ENCODE data around the gene DISC1. TPM values are rescaled to one million over a fixed set of nuclear protein-coding genes. Genes with fewer than 3 reads are reported as not detected.

DISC1 gene
- total RNA-seq, 2 experiments from 2014 or later: 1.9 to 3.8 TPM

- ChIA-PET CTCF (interaction anchor here (1.6 to 5.3 kb wide), 2 partner anchors 11 to 62 kb away, joined by 3 to 22 read pairs; no protein-coding TSS in a partner anchor), POLR2A (interaction anchor here (0.5 kb wide), 1 partner anchor 54 kb away, joined by 3 read pairs; no protein-coding TSS in a partner anchor)
- intact Hi-C loops (cut with DNase I, micrococcal nuclease): loop anchor here (5.0 to 10.0 kb wide), 6 partner anchors 63 to 1155 kb away; no protein-coding TSS in a partner anchor
- H3K4me3 Mint-ChIP-seq: no peak overlapping the region
- peaks cover 35% of the 10 kb centered on the region for H3K4me1 Mint-ChIP-seq
- ATAC-seq: no peak
- H3K9me3 Mint-ChIP-seq (ENCODE audit: low read depth): no peaks in the 10 kb centered on the region
- no peaks in the 10 kb centered on the region for H3K27me3 Mint-ChIP-seq
- DNase-seq: no peak
- no peaks in the 10 kb centered on the region for H3K36me3 Mint-ChIP-seq (ENCODE audit: low read depth)
- H3K27ac Mint-ChIP-seq: no peak overlapping the region
Measured at GRCh38 chr1:231869364-231869763, 242.8 kb downstream of the DISC1 start.

GRCh38 chr1:231871471-231871870 lies 244.9 kb downstream of the DISC1 start:
- ATAC-seq: no peak
- ChIA-PET POLR2A (no interaction called here), CTCF (no interaction called here)
- peaks cover 6% of the 10 kb centered on the region for H3K9me3 Mint-ChIP-seq (ENCODE audit: low read depth)
- DNase-seq: no peak
- no peaks in the 10 kb centered on the region for H3K27me3 Mint-ChIP-seq
- no peak overlapping the region for H3K4me3 Mint-ChIP-seq
- intact Hi-C loops (cut with DNase I, micrococcal nuclease): no loop called here
- peaks cover 6% of the 10 kb centered on the region for H3K36me3 Mint-ChIP-seq (ENCODE audit: low read depth)
- H3K4me1 Mint-ChIP-seq: peaks cover 35% of the 10 kb centered on the region
- no peak overlapping the region for H3K27ac Mint-ChIP-seq

DNA sequence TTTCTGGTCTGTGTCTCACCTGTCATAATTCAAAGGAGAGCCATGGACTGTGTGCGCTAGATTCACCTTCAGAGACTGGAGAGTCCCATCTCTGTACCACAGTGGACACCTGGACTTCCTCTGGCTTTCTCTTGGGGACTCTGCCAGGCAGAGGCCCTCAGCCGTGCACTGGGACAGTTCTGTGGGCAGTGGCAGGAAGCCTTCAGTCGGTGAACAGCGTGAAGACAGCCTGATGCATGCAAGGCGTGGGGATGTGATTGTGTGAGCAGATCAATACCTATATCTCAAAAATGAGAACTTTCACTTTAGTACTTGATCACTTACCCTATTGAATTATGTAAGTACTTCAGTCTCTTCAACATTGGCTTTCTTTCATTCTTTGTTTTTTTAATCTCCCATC lies 245.3 kb downstream of the DISC1 start:
- H3K9me3 Mint-ChIP-seq (ENCODE audit: low read depth): peaks cover 6% of the 10 kb centered on the region
- H3K4me3 Mint-ChIP-seq: no peak overlapping the region
- no peaks in the 10 kb centered on the region for H3K27me3 Mint-ChIP-seq
- ChIA-PET POLR2A (no interaction called here), CTCF (no interaction called here)
- peaks cover 6% of the 10 kb centered on the region for H3K36me3 Mint-ChIP-seq (ENCODE audit: low read depth)
- ATAC-seq: peak; percentile 39
- DNase-seq: no peak
- intact Hi-C loops (cut with DNase I, micrococcal nuclease): no loop called here
- peak overlapping the region; percentile 14 for H3K27ac Mint-ChIP-seq
- H3K4me1 Mint-ChIP-seq: peaks cover 32% of the 10 kb centered on the region

- ChIA-PET POLR2A (no interaction called here), CTCF (interaction anchor here (0.6 to 0.7 kb wide), 2 partner anchors 105 to 372 kb away, joined by 3 read pairs; no protein-coding TSS in a partner anchor)
- no peak for DNase-seq
- H3K4me3 Mint-ChIP-seq: no peak overlapping the region
- H3K27me3 Mint-ChIP-seq: no peaks in the 10 kb centered on the region
- intact Hi-C loops (cut with DNase I, micrococcal nuclease): no loop called here
- H3K4me1 Mint-ChIP-seq: peaks cover 32% of the 10 kb centered on the region
- ATAC-seq: no peak
- H3K36me3 Mint-ChIP-seq (ENCODE audit: low read depth): peaks cover 6% of the 10 kb centered on the region
- H3K9me3 Mint-ChIP-seq (ENCODE audit: low read depth): peaks cover 6% of the 10 kb centered on the region
- peak overlapping the region; percentile 14 for H3K27ac Mint-ChIP-seq
Measured at GRCh38 chr1:231872461-231872910, 245.9 kb downstream of the DISC1 start.

DNA sequence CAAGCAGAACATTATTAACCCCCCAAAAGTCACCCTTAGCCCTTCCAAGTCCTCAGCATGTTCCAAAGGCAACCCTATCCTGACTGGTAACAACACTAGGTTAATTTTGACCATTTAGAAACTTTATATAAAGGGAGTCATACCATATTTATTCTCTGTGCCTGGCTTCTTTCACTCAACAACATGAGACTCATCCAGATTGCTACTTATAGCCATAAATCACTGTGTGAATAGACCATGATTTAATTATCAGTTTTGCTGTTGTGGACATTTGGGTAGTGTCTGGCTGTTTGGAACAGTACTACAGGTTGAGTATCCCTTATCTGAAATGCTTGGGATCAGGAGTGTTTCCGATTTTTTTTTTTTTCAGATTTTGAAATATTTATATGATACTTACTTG lies 252.1 kb downstream of the DISC1 start:
- Mint-ChIP-seq H3K4me3 (no peak overlapping the region), H3K9me3 (ENCODE audit: low read depth) (peaks cover 6% of the 10 kb centered on the region), H3K27me3 (no peaks in the 10 kb centered on the region), H3K27ac (no peak overlapping the region), H3K4me1 (peaks cover 4% of the 10 kb centered on the region), H3K36me3 (ENCODE audit: low read depth) (peaks cover 6% of the 10 kb centered on the region)
- DNase-seq (no peak), ATAC-seq (no peak)
- intact Hi-C loops (cut with DNase I, micrococcal nuclease): no loop called here
- ChIA-PET POLR2A (no interaction called here), CTCF (interaction anchor here (0.9 kb wide), 1 partner anchor 11 kb away, joined by 3 read pairs; no protein-coding TSS in a partner anchor)

- Mint-ChIP-seq H3K36me3 (ENCODE audit: low read depth) (peaks cover 6% of the 10 kb centered on the region), H3K27me3 (no peaks in the 10 kb centered on the region), H3K9me3 (ENCODE audit: low read depth) (peaks cover 6% of the 10 kb centered on the region), H3K4me1 (peaks cover 4% of the 10 kb centered on the region), H3K27ac (no peak overlapping the region), H3K4me3 (no peak overlapping the region)
- ATAC-seq: no peak
- ChIA-PET CTCF (interaction anchor here (0.9 kb wide), 1 partner anchor 12 kb away, joined by 3 read pairs; no protein-coding TSS in a partner anchor), POLR2A (no interaction called here)
- intact Hi-C loops (cut with DNase I, micrococcal nuclease): no loop called here
- no peak for DNase-seq
Measured at GRCh38 chr1:231879296-231879695, 252.7 kb downstream of the DISC1 start.

- ChIA-PET POLR2A (no interaction called here), CTCF (no interaction called here)
- Mint-ChIP-seq H3K4me1 (peaks cover 4% of the 10 kb centered on the region), H3K4me3 (no peak overlapping the region), H3K27ac (no peak overlapping the region), H3K9me3 (ENCODE audit: low read depth) (no peaks in the 10 kb centered on the region), H3K36me3 (ENCODE audit: low read depth) (no peaks in the 10 kb centered on the region), H3K27me3 (no peaks in the 10 kb centered on the region)
- DNase-seq: no peak
- no peak for ATAC-seq
- intact Hi-C loops (cut with DNase I, micrococcal nuclease): no loop called here
Measured at GRCh38 chr1:231882333-231882732, 255.7 kb downstream of the DISC1 start.

- DNase-seq: no peak
- ChIA-PET POLR2A (no interaction called here), CTCF (no interaction called here)
- intact Hi-C loops (cut with DNase I, micrococcal nuclease): no loop called here
- H3K9me3 Mint-ChIP-seq (ENCODE audit: low read depth): no peaks in the 10 kb centered on the region
- no peak overlapping the region for H3K27ac Mint-ChIP-seq
- peaks cover 4% of the 10 kb centered on the region for H3K4me1 Mint-ChIP-seq
- no peaks in the 10 kb centered on the region for H3K36me3 Mint-ChIP-seq (ENCODE audit: low read depth)
- no peaks in the 10 kb centered on the region for H3K27me3 Mint-ChIP-seq
- H3K4me3 Mint-ChIP-seq: no peak overlapping the region
- no peak for ATAC-seq
Measured at GRCh38 chr1:231882790-231883189, 256.2 kb downstream of the DISC1 start.

DNA sequence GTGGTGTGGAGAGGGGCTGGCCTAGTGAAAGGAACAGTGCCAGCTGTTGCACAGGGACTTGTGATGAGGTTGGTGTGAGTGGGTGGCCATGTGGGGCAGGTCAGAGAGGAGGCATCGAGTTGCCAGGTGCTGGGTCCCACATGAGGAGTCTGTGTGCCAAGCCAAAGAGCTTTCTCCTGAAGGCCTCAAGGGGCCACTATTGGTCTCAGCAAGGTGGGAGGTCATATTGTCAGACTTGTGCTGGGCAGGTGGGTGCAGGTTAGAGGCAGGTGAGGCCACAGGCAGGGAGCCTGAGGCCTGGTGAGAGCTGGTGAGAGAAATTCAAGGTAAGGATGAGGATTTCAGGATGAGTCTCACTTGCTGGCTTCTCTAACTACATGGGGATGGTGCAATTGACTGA lies 256.8 kb downstream of the DISC1 start:
- ChIA-PET CTCF (no interaction called here), POLR2A (no interaction called here)
- no peak overlapping the region for H3K27ac Mint-ChIP-seq
- DNase-seq: no peak
- intact Hi-C loops (cut with DNase I, micrococcal nuclease): no loop called here
- H3K4me1 Mint-ChIP-seq: peaks cover 4% of the 10 kb centered on the region
- no peaks in the 10 kb centered on the region for H3K27me3 Mint-ChIP-seq
- no peak overlapping the region for H3K4me3 Mint-ChIP-seq
- no peak for ATAC-seq
- H3K9me3 Mint-ChIP-seq (ENCODE audit: low read depth): no peaks in the 10 kb centered on the region
- H3K36me3 Mint-ChIP-seq (ENCODE audit: low read depth): no peaks in the 10 kb centered on the region

DNA sequence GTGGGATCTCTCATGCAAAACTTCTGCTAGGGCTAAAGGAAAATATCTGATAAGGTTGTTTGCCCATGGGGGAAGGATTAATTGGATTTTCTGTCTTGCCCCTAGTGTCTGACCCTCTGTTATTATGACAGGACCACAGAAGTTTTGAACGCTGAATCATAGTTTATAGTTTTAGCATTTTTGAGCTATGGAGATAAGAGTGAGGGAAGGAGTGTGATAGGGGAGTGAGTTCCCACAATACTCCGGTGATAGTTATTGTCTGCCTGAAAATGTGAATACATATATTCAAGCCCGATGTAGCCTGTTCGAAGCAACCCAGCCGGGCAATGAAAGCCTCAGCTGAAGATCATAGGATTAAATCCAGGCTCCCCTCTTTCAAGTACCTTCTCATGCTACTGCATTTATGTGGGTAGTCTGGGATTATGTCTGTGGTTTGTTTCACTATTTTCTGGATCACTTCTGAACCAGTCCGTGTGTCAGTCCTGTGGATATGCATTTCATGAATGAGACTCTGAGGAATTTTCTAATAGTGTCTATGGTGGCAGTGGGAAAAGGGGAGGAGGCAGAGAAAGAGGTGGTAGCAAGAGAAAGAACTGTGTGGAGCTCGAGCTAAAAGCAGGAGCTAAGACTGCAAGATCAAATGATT lies 258.7 kb downstream of the DISC1 start:
- DNase-seq (no peak), ATAC-seq (no peak)
- no peak overlapping the region for H3K27ac Mint-ChIP-seq
- no peaks in the 10 kb centered on the region for H3K36me3 Mint-ChIP-seq (ENCODE audit: low read depth)
- H3K4me1 Mint-ChIP-seq: peaks cover 4% of the 10 kb centered on the region
- intact Hi-C loops (cut with DNase I, micrococcal nuclease): no loop called here
- ChIA-PET POLR2A (no interaction called here), CTCF (no interaction called here)
- H3K4me3 Mint-ChIP-seq: no peak overlapping the region
- H3K27me3 Mint-ChIP-seq: no peaks in the 10 kb centered on the region
- no peaks in the 10 kb centered on the region for H3K9me3 Mint-ChIP-seq (ENCODE audit: low read depth)

DNA sequence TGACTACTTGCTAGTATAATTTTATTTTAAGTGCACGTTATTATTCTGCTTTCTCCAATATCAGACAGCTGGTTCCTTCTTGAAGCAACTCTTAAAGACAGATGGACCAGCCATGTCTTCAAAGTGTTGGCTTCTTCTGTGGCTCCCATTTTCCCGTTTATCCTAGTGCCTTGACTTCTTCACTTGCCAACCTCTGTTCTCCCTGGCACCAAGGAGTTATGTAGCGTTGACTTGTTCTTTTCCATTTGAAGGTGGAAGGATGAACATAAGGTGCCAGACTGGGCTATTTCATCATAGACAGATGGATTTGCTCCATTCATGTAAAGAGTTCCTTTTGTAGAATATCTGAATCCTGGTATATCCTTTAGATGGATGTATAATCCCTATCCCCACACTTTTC lies 260.6 kb downstream of the DISC1 start:
- no peak overlapping the region for H3K27ac Mint-ChIP-seq
- no peaks in the 10 kb centered on the region for H3K36me3 Mint-ChIP-seq (ENCODE audit: low read depth)
- intact Hi-C loops (cut with DNase I, micrococcal nuclease): no loop called here
- CTCF ChIA-PET: no interaction called here
- peaks cover 4% of the 10 kb centered on the region for H3K4me1 Mint-ChIP-seq
- DNase-seq (no peak), ATAC-seq (no peak)
- H3K9me3 Mint-ChIP-seq (ENCODE audit: low read depth): no peaks in the 10 kb centered on the region
- H3K4me3 Mint-ChIP-seq: no peak overlapping the region
- H3K27me3 Mint-ChIP-seq: no peaks in the 10 kb centered on the region
- POLR2A ChIA-PET: no interaction called here

GRCh38 chr1:231887866-231888265 lies 261.3 kb downstream of the DISC1 start:
- Mint-ChIP-seq H3K4me3 (no peak overlapping the region), H3K9me3 (ENCODE audit: low read depth) (no peaks in the 10 kb centered on the region), H3K4me1 (peaks cover 4% of the 10 kb centered on the region), H3K27me3 (no peaks in the 10 kb centered on the region), H3K27ac (no peak overlapping the region), H3K36me3 (ENCODE audit: low read depth) (no peaks in the 10 kb centered on the region)
- ChIA-PET CTCF (no interaction called here), POLR2A (no interaction called here)
- intact Hi-C loops (cut with DNase I, micrococcal nuclease): no loop called here
- no peak for ATAC-seq
- no peak for DNase-seq

Data from activated CD4-positive, alpha-beta T cell treated with anti-CD3 and anti-CD28 coated beads for 36 hours (primary cell).